Erythroblast (primary cell): ENCODE results near the gene MYO3A.

ENCODE experiments used
- DNase-seq, 2 experiments: peaks; one replicate each; lab custom pipeline; 2025; lab: John Stamatoyannopoulos, UW
- GATA1 ChIP-seq: IDR thresholded peaks from 2 replicates; pipeline ENCODE4 v1.6.1; 2011; ENCODE audit warnings: low read depth, mild to moderate bottlenecking, control low read depth, low read length, moderate library complexity
- POLR2A ChIP-seq: IDR thresholded peaks from 2 replicates; pipeline ENCODE4 v1.6.1; 2011; ENCODE audit warnings: mild to moderate bottlenecking, low read length

MYO3A gene

DNA sequence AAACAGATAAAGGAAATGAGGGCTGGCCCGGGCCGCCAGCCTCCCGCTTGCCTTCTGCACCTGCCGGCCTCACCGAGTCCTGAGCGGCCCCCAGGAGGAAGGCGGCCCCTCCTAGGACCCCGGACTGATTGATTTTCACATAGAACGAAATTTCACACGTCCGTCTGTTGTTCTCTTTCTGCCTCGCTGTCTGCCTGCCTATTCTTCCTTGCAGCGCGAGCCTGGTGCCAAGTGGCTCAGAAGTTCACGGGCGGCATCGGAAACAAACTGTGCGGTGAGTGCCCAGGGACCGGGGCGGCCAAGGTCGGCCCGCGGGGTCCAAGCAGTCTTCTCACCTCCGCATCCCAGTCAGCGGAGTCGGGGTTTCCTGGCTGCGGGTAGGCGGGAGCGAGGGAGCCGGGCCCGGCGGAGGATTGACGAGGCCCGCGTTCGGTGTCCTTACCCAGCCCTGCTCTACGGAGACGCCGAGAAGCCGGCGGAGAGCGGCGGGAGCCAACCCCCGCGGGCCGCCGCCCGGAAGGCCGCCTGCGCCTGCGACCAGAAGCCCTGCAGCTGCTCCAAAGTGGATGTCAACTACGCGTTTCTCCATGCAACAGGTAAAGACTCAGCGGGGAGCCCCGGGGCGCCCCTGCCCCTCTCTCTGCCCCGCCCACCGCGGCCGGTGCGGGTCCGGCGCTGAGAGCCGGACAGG is 283.5 kb downstream of the MYO3A start:
- no peak for DNase-seq
- no peak for TF ChIP-seq GATA1
- TF ChIP-seq POLR2A, result no peak

- no peak for DNase-seq
- TF ChIP-seq GATA1 (no peak), POLR2A (no peak)
Measured at GRCh38 chr10:26219676-26220075, 285.6 kb downstream of the MYO3A start.

- no peak for DNase-seq
- TF ChIP-seq POLR2A (no peak), GATA1 (no peak)
Measured at GRCh38 chr10:26220901-26221300, 286.9 kb downstream of the MYO3A start.

- TF ChIP-seq POLR2A, result no peak
- no peak for TF ChIP-seq GATA1
- DNase-seq, result no peak
Measured at GRCh38 chr10:26221541-26221940, 287.5 kb downstream of the MYO3A start.

DNA sequence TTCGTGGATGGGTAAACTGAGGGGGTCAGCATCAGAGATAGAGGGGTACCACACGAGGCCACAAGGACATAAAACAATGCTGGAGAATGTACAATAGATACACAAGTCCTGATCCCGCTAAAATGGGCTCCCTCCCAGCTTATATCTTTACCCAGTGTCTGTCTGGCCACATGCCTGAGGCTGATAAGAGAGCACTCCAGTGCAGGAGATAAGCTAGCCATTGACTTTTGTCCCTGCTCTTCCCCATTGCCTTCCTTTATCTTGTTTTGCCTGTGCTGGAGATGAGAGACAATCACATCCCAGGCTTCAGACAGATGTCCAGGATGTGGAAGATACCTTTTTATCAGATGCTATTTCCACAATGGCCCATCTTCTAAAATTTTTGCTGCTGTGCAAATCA is 288.5 kb downstream of the MYO3A start:
- peak; percentile 12 to 62 for DNase-seq

DNA sequence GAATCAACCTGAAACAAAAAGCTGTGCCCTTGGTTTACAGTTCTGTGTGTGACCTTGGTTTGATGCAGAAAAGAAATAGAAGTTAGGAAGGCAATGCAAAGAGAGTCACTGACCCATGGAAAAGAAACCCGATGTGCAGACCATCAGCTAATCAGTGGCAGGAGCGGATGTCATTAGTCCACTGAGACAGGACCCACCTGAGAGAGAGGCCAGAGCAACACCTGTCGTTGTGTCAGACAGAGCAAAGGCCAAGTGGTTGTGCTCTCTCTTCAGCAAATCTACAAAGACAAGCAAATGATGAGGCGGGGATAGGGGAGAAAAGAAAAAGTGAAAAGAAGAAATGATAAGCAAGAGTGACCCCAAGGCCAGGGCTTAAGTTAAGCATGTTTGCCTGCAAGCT is 291.3 kb downstream of the MYO3A start:
- DNase-seq, result no peak
- TF ChIP-seq GATA1, result no peak
- TF ChIP-seq POLR2A, result no peak

More for the DNA sequence above, 288.5 kb downstream of the MYO3A start:
- TF ChIP-seq POLR2A, result no peak
- TF ChIP-seq GATA1, result no peak

DNA sequence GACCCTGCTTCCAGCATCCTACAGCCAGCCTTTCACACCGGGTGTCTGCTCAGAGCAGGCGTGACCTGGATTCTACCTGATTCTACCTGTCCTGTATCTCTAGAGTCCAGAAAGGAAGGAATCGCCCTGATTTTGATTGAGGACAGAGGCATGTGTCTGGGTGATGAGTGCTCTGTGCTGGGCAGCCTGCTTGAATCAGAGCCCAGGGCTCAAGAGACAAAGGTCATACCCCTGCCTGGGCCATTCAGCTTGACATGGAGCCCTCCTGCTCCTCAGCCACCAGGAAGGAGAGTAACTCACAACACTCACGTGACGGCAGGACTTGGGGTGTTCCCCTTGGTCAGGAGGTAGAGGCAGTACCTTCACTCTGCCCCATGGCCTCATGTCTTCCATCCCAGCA is 293.8 kb downstream of the MYO3A start:
- DNase-seq, result no peak
- no peak for TF ChIP-seq POLR2A
- TF ChIP-seq GATA1, result no peak

- no peak for TF ChIP-seq POLR2A
- no peak for TF ChIP-seq GATA1
Measured at GRCh38 chr10:26232174-26232573, 298.1 kb downstream of the MYO3A start.

GRCh38 chr10:26235761-26236160 is 301.7 kb downstream of the MYO3A start:
- no peak for DNase-seq
- TF ChIP-seq GATA1 (no peak), POLR2A (no peak)

More at GRCh38 chr10:26232174-26232573, 298.1 kb downstream of the MYO3A start:
- DNase-seq, result no peak

DNA sequence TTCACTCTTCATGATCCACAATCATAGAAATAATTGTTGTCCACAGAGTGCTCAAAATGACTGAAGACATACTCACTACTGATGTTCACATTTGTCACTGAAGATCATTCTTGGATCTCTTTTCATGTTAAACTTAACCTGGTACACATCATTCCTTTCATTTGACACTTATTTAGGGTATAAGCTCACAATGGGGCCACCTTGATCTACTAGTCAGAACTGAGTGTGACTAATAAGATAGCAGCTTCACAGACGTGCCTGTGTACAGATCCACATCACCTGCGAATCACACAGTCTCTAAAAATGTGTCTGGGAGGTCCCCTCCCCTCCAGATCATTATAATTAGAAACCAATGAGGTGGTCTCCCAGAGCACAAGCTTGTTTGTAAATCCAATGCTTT is 304.3 kb downstream of the MYO3A start:
- no peak for DNase-seq
- TF ChIP-seq GATA1 (no peak), POLR2A (no peak)

- TF ChIP-seq GATA1 (no peak), POLR2A (no peak)
- no peak for DNase-seq
Measured at GRCh38 chr10:26242706-26243350, 308.8 kb downstream of the MYO3A start.

DNA sequence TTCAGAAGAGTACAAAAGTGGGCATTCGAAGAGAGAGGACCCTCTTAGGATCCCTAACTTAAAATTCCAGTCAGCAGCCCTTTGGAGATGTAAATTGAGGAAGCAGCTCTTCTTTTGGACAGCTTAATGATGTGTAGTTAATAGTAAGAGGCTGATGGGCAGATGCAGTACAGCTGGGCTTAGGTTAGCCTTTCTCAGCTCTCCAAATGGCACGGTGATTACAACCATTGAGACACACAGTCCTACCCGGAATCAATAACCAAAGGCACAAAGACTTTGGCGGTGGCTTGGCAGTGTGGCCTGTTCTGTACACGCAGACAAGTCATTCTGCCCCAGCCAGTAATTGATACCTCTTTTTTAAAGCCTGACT is 309.3 kb downstream of the MYO3A start:
- no peak for DNase-seq
- no peak for TF ChIP-seq POLR2A

- TF ChIP-seq GATA1, result no peak
- no peak for TF ChIP-seq POLR2A
- DNase-seq, result no peak
Measured at GRCh38 chr10:26249681-26250080, 315.7 kb downstream of the MYO3A start.

GRCh38 chr10:26251925-26252324 is 317.9 kb downstream of the MYO3A start:
- TF ChIP-seq POLR2A (no peak), GATA1 (no peak)
- DNase-seq, result no peak

DNA sequence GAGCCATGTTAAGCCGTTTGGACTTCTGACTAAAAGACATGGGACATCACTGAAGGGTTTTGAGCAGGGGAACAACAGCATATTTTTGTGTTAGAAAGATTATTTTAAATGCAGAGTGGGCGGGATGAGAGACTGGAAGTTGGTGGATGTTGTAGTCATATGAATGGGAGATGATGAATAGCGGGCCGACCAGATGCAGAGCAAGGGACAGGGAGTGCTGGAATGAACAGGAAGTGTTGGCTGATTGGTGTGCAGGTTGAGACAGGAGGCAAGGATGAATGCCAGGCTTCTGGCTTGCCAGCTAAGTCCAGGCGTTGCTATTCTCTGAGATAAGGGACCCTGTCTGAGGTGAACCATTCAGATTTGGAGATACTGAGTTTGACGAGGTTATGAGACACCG is 320.6 kb downstream of the MYO3A start:
- TF ChIP-seq GATA1, result no peak
- no peak for TF ChIP-seq POLR2A
- DNase-seq, result no peak
